Psoas muscle (tissue), 8 donors: ENCODE results near the gene SMC5. TPM values are rescaled to one million over a fixed set of nuclear protein-coding genes. Genes with fewer than 3 reads are reported as not detected.

ENCODE experiments used
- ATAC-seq, 4 donors: fragments of 200-7000 bp; cut with Tn5 transposase; one replicate each; pipeline ENCODE4 v1.9.1; 2020; ENCODE audit warnings: moderate library complexity in 3 of 4, mild to moderate bottlenecking in 2 of 4
- DNase-seq, 2 donors: peaks; one replicate each; pipeline ENCODE4 v3.0.0-alpha.2; 2020
- H3K27ac ChIP-seq: fragments of 200-600 bp; one replicate; pipeline ENCODE4 v1.8.0; 2022
- H3K27me3 ChIP-seq, 3 donors: fragments of 200-600 bp in 1 of 3; one replicate each; pipeline versions ENCODE4 v1.6.1 to v1.8.0; 2013 to 2022; ENCODE audit warnings: low read length in 2 of 3, mild to moderate bottlenecking in 2 of 3, moderate library complexity in 1 of 3; ENCODE audit not compliant: insufficient read depth in 3 of 3
- H3K36me3 ChIP-seq, 2 donors: fragments of 200-600 bp in 1 of 2; one replicate each; pipeline versions ENCODE4 v1.6.1 to v1.8.0; 2013 to 2022; ENCODE audit warnings: low read depth in 1 of 2, mild to moderate bottlenecking in 1 of 2, moderate library complexity in 1 of 2; ENCODE audit not compliant: insufficient read depth in 1 of 2
- H3K4me1 ChIP-seq: fragments of 200-600 bp; one replicate; pipeline ENCODE4 v1.8.0; 2022
- H3K4me3 ChIP-seq: fragments of 200-600 bp; one replicate; pipeline ENCODE4 v1.8.0; 2022; ENCODE audit warnings: mild to moderate bottlenecking
- H3K9me3 ChIP-seq: fragments of 200-600 bp; one replicate; pipeline ENCODE4 v1.8.0; 2022
- CTCF ChIP-seq: fragments of 200-600 bp; IDR thresholded peaks from one replicate; pipeline ENCODE4 v1.8.0; 2022; ENCODE audit warnings: antibody characterized with exemption
- WGBS, 3 donors: extraction: QIAGEN DNeasy Blood & Tissue Kit; methylation state at CpG; one replicate each; pipeline versions ENCODE4 v1.1.6 to v1.1.7; 2013; 5-methylcytosine and 5-hydroxymethylcytosine counted together
- intact Hi-C, 2 donors: fragments of 100-400 bp; cut with DNase I; formaldehyde crosslinking; loops; one replicate each; pipeline versions ENCODE4 v1.11.0 to v1.14.2; 2022
- polyA plus RNA-seq, 3 donors: library from polyadenylated mRNA; stranded (reverse); fragments of 200-250 nt; gene quantifications; one replicate each; pipeline ENCODE4 v1.2.3, GENCODE V29; 2013
- total RNA-seq, 4 donors: library from RNA; stranded (reverse); fragmentation: NEBNext Ultra II Directional in 2 of 4; extraction: Animal tissue kit (Norgen Biotek cat#: 25700) in 2 of 4; gene quantifications; one replicate each; pipeline versions ENCODE4 v1.2.1 to v1.2.4, GENCODE V29; 2021 to 2023
- donor health status: healthy with polysubstance abuse.
- donor health status: DM: no; HTN: no; CAD: no; lungs with moderate emphysema.
- donor health status: Bipolar disorder and iron deficiency.
- donor health status: healthy.
- donor health status: DM: yes; HTN: yes; CAD: no.
- donor health status: DM: no; HTN: no; CAD: no.
- donor health status: DM: no; HTN: no; CAD: no.
- donor health status: DM: yes; HTN: yes; CAD: no.

SMC5 gene
- total and polyA plus RNA-seq, 7 donors: 5.5 to 21.0 (median 18.1) TPM

GRCh38 chr9:70382709-70383605 lies 124.2 kb downstream of the SMC5 start:
- Histone ChIP-seq H3K27ac (peak overlapping the region; percentile 25), H3K36me3 (peaks cover 0 to 19% of the 10 kb centered on the region in 2 donors), H3K4me1 (peaks cover 45% of the 10 kb centered on the region), H3K9me3 (no peaks in the 10 kb centered on the region), H3K27me3 (no peaks in the 10 kb centered on the region), H3K4me3 (no peak overlapping the region)
- TF ChIP-seq CTCF: no peak
- ATAC-seq: peak in 3 of 4 donors; percentile 8 to 25 (median 13)
- intact Hi-C loops: no loop called here
- WGBS, 3 donors: 45 to 62% (median 50%) methylated on average over 9 of the region's 9 CpGs
- no peak for DNase-seq

GRCh38 chr9:70385426-70385825 lies 126.6 kb downstream of the SMC5 start:
- peaks cover 58% of the 10 kb centered on the region for H3K4me1 ChIP-seq
- intact Hi-C loops: no loop called here
- H3K27ac ChIP-seq: no peak overlapping the region
- no peak for DNase-seq
- no peak for ATAC-seq
- no peaks in the 10 kb centered on the region for H3K27me3 ChIP-seq
- TF ChIP-seq CTCF: no peak
- WGBS, 3 donors: 31 to 62% (median 34%) methylated on average over 3 of the region's 3 CpGs
- no peaks in the 10 kb centered on the region for H3K9me3 ChIP-seq
- no peak overlapping the region for H3K4me3 ChIP-seq
- peaks cover 0 to 19% of the 10 kb centered on the region in 2 donors for H3K36me3 ChIP-seq

GRCh38 chr9:70387663-70388062 lies 128.9 kb downstream of the SMC5 start:
- Histone ChIP-seq H3K27me3 (no peaks in the 10 kb centered on the region), H3K27ac (no peak overlapping the region), H3K36me3 (peaks cover 0 to 19% of the 10 kb centered on the region in 2 donors), H3K9me3 (no peaks in the 10 kb centered on the region), H3K4me3 (no peak overlapping the region), H3K4me1 (peaks cover 79% of the 10 kb centered on the region)
- ATAC-seq: no peak
- DNase-seq: peak in 1 of 2 donors; percentile 60
- WGBS, 3 donors: 83 to 93% (median 85%) methylated on average over 23 of the region's 23 CpGs
- intact Hi-C loops: no loop called here
- TF ChIP-seq CTCF: no peak

GRCh38 chr9:70389188-70389587 lies 130.4 kb downstream of the SMC5 start:
- DNase-seq (no peak), ATAC-seq (no peak)
- Histone ChIP-seq H3K4me3 (no peak overlapping the region), H3K36me3 (peaks cover 0 to 19% of the 10 kb centered on the region in 2 donors), H3K27me3 (no peaks in the 10 kb centered on the region), H3K4me1 (peaks cover 87% of the 10 kb centered on the region), H3K27ac (peak overlapping the region; percentile 61), H3K9me3 (no peaks in the 10 kb centered on the region)
- intact Hi-C loops: no loop called here
- 54 to 63% (median 63%) methylated on average over 3 of the region's 3 CpGs for WGBS, 3 donors
- TF ChIP-seq CTCF: no peak
